ENCODE data around the gene RYK.

RYK gene

GRCh38 chr3:134239538-134239937 lies 11.1 kb downstream of the RYK start:
- Histone ChIP-seq H3K4me3 (ENCODE audit: low read depth in 1 of 2, low read length in 2 of 2) (no peak overlapping the region), H3K27ac (ENCODE audit: low read depth, low read length) (no peak overlapping the region), H3K36me3 (ENCODE audit: control insufficient read depth in 1 of 2, insufficient read depth in 2 of 2, low read length in 2 of 2) (no peaks in the 10 kb centered on the region), H3K27me3 (ENCODE audit: control insufficient read depth in 1 of 2, insufficient read depth in 2 of 2, low read length in 2 of 2) (no peaks in the 10 kb centered on the region), H3K9ac (ENCODE audit: low read depth in 1 of 2, low read length in 2 of 2) (no peak overlapping the region), H3K9me3 (ENCODE audit: control insufficient read depth in 1 of 2, low read length in 2 of 2) (no peaks in the 10 kb centered on the region), H3K4me1 (ENCODE audit: control insufficient read depth in 1 of 2, insufficient read depth in 2 of 2, low read length in 2 of 2) (peaks cover 14 to 53% of the 10 kb centered on the region in 2 donors)

GRCh38 chr3:134237454-134238145 lies 13.1 kb downstream of the RYK start:
- H3K9me3 ChIP-seq (ENCODE audit: control insufficient read depth in 1 of 2, low read length in 2 of 2) = no peaks in the 10 kb centered on the region
- H3K4me1 ChIP-seq (ENCODE audit: control insufficient read depth in 1 of 2, insufficient read depth in 2 of 2, low read length in 2 of 2) = peaks cover 7 to 36% of the 10 kb centered on the region in 2 donors
- H3K27ac ChIP-seq (ENCODE audit: low read depth, low read length) = no peak overlapping the region
- H3K27me3 ChIP-seq (ENCODE audit: control insufficient read depth in 1 of 2, insufficient read depth in 2 of 2, low read length in 2 of 2) = no peaks in the 10 kb centered on the region
- no peak overlapping the region for H3K9ac ChIP-seq (ENCODE audit: low read depth in 1 of 2, low read length in 2 of 2)
- no peak overlapping the region for H3K4me3 ChIP-seq (ENCODE audit: low read depth in 1 of 2, low read length in 2 of 2)
- no peaks in the 10 kb centered on the region for H3K36me3 ChIP-seq (ENCODE audit: control insufficient read depth in 1 of 2, insufficient read depth in 2 of 2, low read length in 2 of 2)

DNA sequence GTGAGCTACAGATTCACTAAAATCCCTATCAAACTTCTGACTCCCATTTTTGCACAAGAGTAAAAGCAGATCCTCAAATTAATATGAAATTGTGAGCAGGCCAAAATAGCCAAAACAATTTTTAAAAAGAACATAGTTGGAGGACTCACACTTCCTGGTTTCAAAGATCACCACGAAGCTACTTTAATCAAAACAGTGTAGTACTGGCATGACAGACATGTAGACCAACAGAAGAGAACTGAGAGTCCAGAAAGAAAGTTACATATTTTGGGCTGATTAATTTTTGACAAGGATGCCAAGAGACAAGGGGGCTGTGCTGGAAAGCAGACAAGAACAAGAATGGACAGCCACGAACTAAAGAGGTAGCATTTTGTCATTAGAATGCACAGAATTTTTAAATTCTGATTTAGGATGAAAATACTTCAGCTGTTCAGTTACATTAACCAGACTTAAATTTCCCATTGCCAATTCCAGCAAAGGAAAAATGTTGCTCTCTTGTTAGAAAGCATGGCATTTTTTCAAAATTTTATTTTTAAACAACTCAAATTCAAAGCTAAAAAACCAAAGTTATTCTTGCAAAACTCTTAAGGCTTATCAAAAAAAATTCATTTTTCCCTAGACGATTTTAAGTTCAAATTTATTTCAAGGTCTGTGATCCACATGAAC lies 14.0 kb downstream of the RYK start:
- no peak overlapping the region for H3K4me3 ChIP-seq (ENCODE audit: low read depth in 1 of 2, low read length in 2 of 2)
- peaks cover 8 to 38% of the 10 kb centered on the region in 2 donors for H3K4me1 ChIP-seq (ENCODE audit: control insufficient read depth in 1 of 2, insufficient read depth in 2 of 2, low read length in 2 of 2)
- H3K27me3 ChIP-seq (ENCODE audit: control insufficient read depth in 1 of 2, insufficient read depth in 2 of 2, low read length in 2 of 2) = no peaks in the 10 kb centered on the region
- H3K9me3 ChIP-seq (ENCODE audit: control insufficient read depth in 1 of 2, low read length in 2 of 2) = no peaks in the 10 kb centered on the region
- no peak overlapping the region for H3K9ac ChIP-seq (ENCODE audit: low read depth in 1 of 2, low read length in 2 of 2)
- no peaks in the 10 kb centered on the region for H3K36me3 ChIP-seq (ENCODE audit: control insufficient read depth in 1 of 2, insufficient read depth in 2 of 2, low read length in 2 of 2)
- H3K27ac ChIP-seq (ENCODE audit: low read depth, low read length) = no peak overlapping the region

DNA sequence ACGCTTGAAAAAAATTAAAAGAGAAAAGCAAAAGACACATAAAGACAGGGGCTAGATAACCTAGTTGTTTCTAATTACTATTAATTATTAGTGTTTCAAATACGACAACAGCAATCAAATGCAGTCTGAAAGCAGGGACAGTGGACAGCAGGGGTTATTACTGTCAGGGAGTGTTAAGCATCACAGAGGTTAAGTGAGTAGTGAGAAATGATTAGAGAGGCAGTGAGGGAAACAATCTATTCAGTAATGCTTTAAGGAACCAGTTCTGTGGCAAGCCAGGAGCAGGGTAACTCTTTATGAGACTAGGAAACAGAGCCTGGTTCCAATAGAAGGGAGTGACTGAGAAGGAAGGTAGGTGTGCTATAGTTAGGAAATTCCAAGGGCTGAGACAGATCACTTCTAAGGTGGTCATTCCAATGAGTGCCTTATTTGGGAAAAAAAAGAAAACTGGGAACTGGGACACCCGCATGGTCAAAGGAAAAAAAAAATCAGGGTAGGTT lies 15.0 kb downstream of the RYK start:
- no peaks in the 10 kb centered on the region for H3K9me3 ChIP-seq (ENCODE audit: control insufficient read depth in 1 of 2, low read length in 2 of 2)
- H3K9ac ChIP-seq (ENCODE audit: low read depth in 1 of 2, low read length in 2 of 2) = no peak overlapping the region
- no peak overlapping the region for H3K4me3 ChIP-seq (ENCODE audit: low read depth in 1 of 2, low read length in 2 of 2)
- H3K4me1 ChIP-seq (ENCODE audit: control insufficient read depth in 1 of 2, insufficient read depth in 2 of 2, low read length in 2 of 2) = peaks cover 12 to 44% of the 10 kb centered on the region in 2 donors
- no peak overlapping the region for H3K27ac ChIP-seq (ENCODE audit: low read depth, low read length)
- H3K36me3 ChIP-seq (ENCODE audit: control insufficient read depth in 1 of 2, insufficient read depth in 2 of 2, low read length in 2 of 2) = no peaks in the 10 kb centered on the region
- H3K27me3 ChIP-seq (ENCODE audit: control insufficient read depth in 1 of 2, insufficient read depth in 2 of 2, low read length in 2 of 2) = no peaks in the 10 kb centered on the region

DNA sequence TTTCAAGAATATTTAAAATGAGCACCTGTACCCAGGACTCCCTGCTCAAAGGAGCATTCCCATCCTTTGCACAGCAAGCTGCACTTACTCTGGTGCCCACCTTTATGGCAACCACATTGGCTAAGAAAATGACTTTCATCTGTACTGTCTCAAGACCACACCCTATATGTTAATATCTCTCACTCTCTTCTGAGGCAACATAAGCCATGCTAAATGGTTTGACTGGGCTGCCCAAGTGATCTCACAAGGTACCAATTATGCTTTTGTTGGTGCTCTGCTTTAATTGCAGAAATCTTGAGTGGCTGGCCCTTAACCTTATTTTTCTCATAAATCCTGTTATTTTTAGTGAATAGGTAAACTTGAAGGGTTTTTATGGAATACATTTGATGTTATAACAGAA lies 17.7 kb downstream of the RYK start:
- no peak overlapping the region for H3K9ac ChIP-seq (ENCODE audit: low read depth in 1 of 2, low read length in 2 of 2)
- H3K4me3 ChIP-seq (ENCODE audit: low read depth in 1 of 2, low read length in 2 of 2) = no peak overlapping the region
- no peak overlapping the region for H3K27ac ChIP-seq (ENCODE audit: low read depth, low read length)
- H3K4me1 ChIP-seq (ENCODE audit: control insufficient read depth in 1 of 2, insufficient read depth in 2 of 2, low read length in 2 of 2) = peaks cover 12 to 33% of the 10 kb centered on the region in 2 donors
- H3K27me3 ChIP-seq (ENCODE audit: control insufficient read depth in 1 of 2, insufficient read depth in 2 of 2, low read length in 2 of 2) = no peaks in the 10 kb centered on the region
- H3K36me3 ChIP-seq (ENCODE audit: control insufficient read depth in 1 of 2, insufficient read depth in 2 of 2, low read length in 2 of 2) = no peaks in the 10 kb centered on the region
- no peaks in the 10 kb centered on the region for H3K9me3 ChIP-seq (ENCODE audit: control insufficient read depth in 1 of 2, low read length in 2 of 2)

GRCh38 chr3:134232151-134232550 lies 18.5 kb downstream of the RYK start:
- Histone ChIP-seq H3K9me3 (ENCODE audit: control insufficient read depth in 1 of 2, low read length in 2 of 2) (no peaks in the 10 kb centered on the region), H3K4me1 (ENCODE audit: control insufficient read depth in 1 of 2, insufficient read depth in 2 of 2, low read length in 2 of 2) (peaks cover 12 to 26% of the 10 kb centered on the region in 2 donors), H3K4me3 (ENCODE audit: low read depth in 1 of 2, low read length in 2 of 2) (no peak overlapping the region), H3K36me3 (ENCODE audit: control insufficient read depth in 1 of 2, insufficient read depth in 2 of 2, low read length in 2 of 2) (no peaks in the 10 kb centered on the region), H3K27me3 (ENCODE audit: control insufficient read depth in 1 of 2, insufficient read depth in 2 of 2, low read length in 2 of 2) (no peaks in the 10 kb centered on the region), H3K27ac (ENCODE audit: low read depth, low read length) (no peak overlapping the region), H3K9ac (ENCODE audit: low read depth in 1 of 2, low read length in 2 of 2) (no peak overlapping the region)

GRCh38 chr3:134231131-134231530 lies 19.5 kb downstream of the RYK start:
- peaks cover 8 to 16% of the 10 kb centered on the region in 2 donors for H3K4me1 ChIP-seq (ENCODE audit: control insufficient read depth in 1 of 2, insufficient read depth in 2 of 2, low read length in 2 of 2)

DNA sequence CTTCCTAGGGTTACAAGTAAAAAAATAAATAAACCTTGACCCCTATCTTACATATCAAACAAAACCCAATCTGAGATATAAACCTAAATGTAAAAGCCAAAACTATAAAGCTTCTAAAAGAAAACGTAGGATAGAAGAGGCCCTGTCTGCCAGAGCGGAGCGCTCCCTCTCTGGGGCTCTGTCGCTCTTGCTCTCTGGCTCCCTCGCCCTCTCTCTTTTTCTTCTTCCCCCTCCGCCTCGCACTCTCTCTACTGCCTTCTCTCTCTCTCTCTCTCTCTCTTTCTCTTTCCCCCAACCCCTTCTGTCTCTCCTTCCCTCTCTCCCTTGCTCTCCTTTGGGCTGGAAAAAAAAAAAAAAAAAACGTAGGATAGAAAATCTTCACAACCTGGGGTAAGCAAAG lies 21.6 kb downstream of the RYK start:
- Histone ChIP-seq H3K9ac (ENCODE audit: low read depth in 1 of 2, low read length in 2 of 2) (no peak overlapping the region), H3K27me3 (ENCODE audit: control insufficient read depth in 1 of 2, insufficient read depth in 2 of 2, low read length in 2 of 2) (no peaks in the 10 kb centered on the region), H3K27ac (ENCODE audit: low read depth, low read length) (no peak overlapping the region), H3K9me3 (ENCODE audit: control insufficient read depth in 1 of 2, low read length in 2 of 2) (no peaks in the 10 kb centered on the region), H3K4me3 (ENCODE audit: low read depth in 1 of 2, low read length in 2 of 2) (no peak overlapping the region), H3K36me3 (ENCODE audit: control insufficient read depth in 1 of 2, insufficient read depth in 2 of 2, low read length in 2 of 2) (no peaks in the 10 kb centered on the region), H3K4me1 (ENCODE audit: control insufficient read depth in 1 of 2, insufficient read depth in 2 of 2, low read length in 2 of 2) (peaks cover 5 to 8% of the 10 kb centered on the region in 2 donors)

More at GRCh38 chr3:134231131-134231530, 19.5 kb downstream of the RYK start:
- no peak overlapping the region for H3K9ac ChIP-seq (ENCODE audit: low read depth in 1 of 2, low read length in 2 of 2)
- no peaks in the 10 kb centered on the region for H3K36me3 ChIP-seq (ENCODE audit: control insufficient read depth in 1 of 2, insufficient read depth in 2 of 2, low read length in 2 of 2)
- H3K4me3 ChIP-seq (ENCODE audit: low read depth in 1 of 2, low read length in 2 of 2) = no peak overlapping the region
- no peaks in the 10 kb centered on the region for H3K9me3 ChIP-seq (ENCODE audit: control insufficient read depth in 1 of 2, low read length in 2 of 2)
- no peaks in the 10 kb centered on the region for H3K27me3 ChIP-seq (ENCODE audit: control insufficient read depth in 1 of 2, insufficient read depth in 2 of 2, low read length in 2 of 2)
- no peak overlapping the region for H3K27ac ChIP-seq (ENCODE audit: low read depth, low read length)

DNA sequence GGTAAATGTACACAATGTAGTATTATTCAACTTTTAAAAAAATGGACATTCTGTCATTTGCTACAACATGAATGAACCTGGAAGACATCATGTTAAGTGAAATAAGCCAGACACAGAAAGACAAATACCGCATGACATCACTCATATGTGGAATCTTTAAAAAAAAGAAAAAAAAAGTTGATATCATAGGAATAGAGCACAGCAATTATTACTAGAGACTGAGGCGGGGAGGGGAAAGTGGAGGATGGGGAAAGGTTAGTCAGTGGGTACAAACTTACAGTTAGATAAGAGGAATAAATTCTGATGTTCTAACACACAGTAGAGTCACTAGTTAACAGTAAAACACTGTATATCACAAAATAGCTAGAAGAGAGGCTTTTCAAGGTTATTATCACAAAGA lies 22.2 kb downstream of the RYK start:
- Histone ChIP-seq H3K4me3 (ENCODE audit: low read depth in 1 of 2, low read length in 2 of 2) (no peak overlapping the region), H3K27ac (ENCODE audit: low read depth, low read length) (no peak overlapping the region), H3K4me1 (ENCODE audit: control insufficient read depth in 1 of 2, insufficient read depth in 2 of 2, low read length in 2 of 2) (peaks cover 5 to 8% of the 10 kb centered on the region in 2 donors), H3K9me3 (ENCODE audit: control insufficient read depth in 1 of 2, low read length in 2 of 2) (no peaks in the 10 kb centered on the region), H3K27me3 (ENCODE audit: control insufficient read depth in 1 of 2, insufficient read depth in 2 of 2, low read length in 2 of 2) (no peaks in the 10 kb centered on the region), H3K9ac (ENCODE audit: low read depth in 1 of 2, low read length in 2 of 2) (no peak overlapping the region), H3K36me3 (ENCODE audit: control insufficient read depth in 1 of 2, insufficient read depth in 2 of 2, low read length in 2 of 2) (no peaks in the 10 kb centered on the region)

GRCh38 chr3:134228035-134228434 lies 22.6 kb downstream of the RYK start:
- peaks cover 5 to 8% of the 10 kb centered on the region in 2 donors for H3K4me1 ChIP-seq (ENCODE audit: control insufficient read depth in 1 of 2, insufficient read depth in 2 of 2, low read length in 2 of 2)

More at GRCh38 chr3:134228035-134228434, 22.6 kb downstream of the RYK start:
- H3K9me3 ChIP-seq (ENCODE audit: control insufficient read depth in 1 of 2, low read length in 2 of 2) = no peaks in the 10 kb centered on the region
- no peaks in the 10 kb centered on the region for H3K27me3 ChIP-seq (ENCODE audit: control insufficient read depth in 1 of 2, insufficient read depth in 2 of 2, low read length in 2 of 2)
- H3K27ac ChIP-seq (ENCODE audit: low read depth, low read length) = no peak overlapping the region
- H3K9ac ChIP-seq (ENCODE audit: low read depth in 1 of 2, low read length in 2 of 2) = no peak overlapping the region
- no peaks in the 10 kb centered on the region for H3K36me3 ChIP-seq (ENCODE audit: control insufficient read depth in 1 of 2, insufficient read depth in 2 of 2, low read length in 2 of 2)
- no peak overlapping the region for H3K4me3 ChIP-seq (ENCODE audit: low read depth in 1 of 2, low read length in 2 of 2)

All from duodenal mucosa (tissue), 2 donors.